Duodenal mucosa (tissue), 2 donors: ENCODE measurements around the gene VPS4A.

Source experiments
- H3K27ac ChIP-seq: one replicate; pipeline ENCODE4 v1.7.0; 2013; ENCODE audit warnings: low read depth, low read length
- H3K27me3 ChIP-seq, 2 donors: one replicate each; pipeline ENCODE4 v1.7.0; 2013; ENCODE audit warnings: low read length in 2 of 2, control low read depth in 1 of 2; ENCODE audit not compliant: insufficient read depth in 2 of 2, control insufficient read depth in 1 of 2
- H3K36me3 ChIP-seq, 2 donors: one replicate each; pipeline ENCODE4 v1.7.0; 2013; ENCODE audit warnings: low read length in 2 of 2, control low read depth in 1 of 2; ENCODE audit not compliant: insufficient read depth in 2 of 2, control insufficient read depth in 1 of 2
- H3K4me1 ChIP-seq, 2 donors: one replicate each; pipeline ENCODE4 v1.7.0; 2013; ENCODE audit warnings: low read length in 2 of 2, control low read depth in 1 of 2; ENCODE audit not compliant: insufficient read depth in 2 of 2, control insufficient read depth in 1 of 2
- H3K4me3 ChIP-seq, 2 donors: one replicate each; pipeline ENCODE4 v1.7.0; 2013; ENCODE audit warnings: low read length in 2 of 2, low read depth in 1 of 2
- H3K9ac ChIP-seq, 2 donors: one replicate each; pipeline ENCODE4 v1.7.0; 2013; ENCODE audit warnings: low read length in 2 of 2, low read depth in 1 of 2
- H3K9me3 ChIP-seq, 2 donors: one replicate each; pipeline ENCODE4 v1.7.0; 2013; ENCODE audit warnings: low read length in 2 of 2, control low read depth in 1 of 2; ENCODE audit not compliant: control insufficient read depth in 1 of 2

The VPS4A gene

DNA sequence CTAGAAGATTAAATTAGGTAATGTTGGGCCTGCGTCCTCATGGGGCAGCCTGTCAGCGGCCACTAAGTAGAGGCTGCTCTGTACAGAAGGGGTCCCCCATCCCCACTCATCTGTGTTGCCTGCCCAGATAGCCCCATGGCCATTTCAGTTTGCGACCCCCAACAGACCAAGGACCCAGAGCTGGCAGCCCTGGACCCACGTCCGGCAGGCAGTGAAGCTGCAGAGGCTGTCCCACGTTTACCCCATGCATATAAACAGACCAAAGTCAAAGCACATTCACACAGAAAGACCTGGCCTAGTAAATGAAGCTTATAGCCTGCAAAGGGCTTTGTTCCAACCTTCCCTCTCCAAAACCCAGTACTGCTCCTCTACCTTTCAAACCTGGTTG lies 14.6 kb downstream of the VPS4A start:
- H3K4me3 ChIP-seq: peak overlapping the region in 1 of 2 donors; percentile 26
- no peak overlapping the region for H3K27ac ChIP-seq
- peaks cover 35 to 58% of the 10 kb centered on the region in 2 donors for H3K36me3 ChIP-seq
- no peaks in the 10 kb centered on the region for H3K9me3 ChIP-seq
- H3K9ac ChIP-seq: no peak overlapping the region
- no peaks in the 10 kb centered on the region for H3K27me3 ChIP-seq
- H3K4me1 ChIP-seq: peaks cover 36 to 49% of the 10 kb centered on the region in 2 donors

DNA sequence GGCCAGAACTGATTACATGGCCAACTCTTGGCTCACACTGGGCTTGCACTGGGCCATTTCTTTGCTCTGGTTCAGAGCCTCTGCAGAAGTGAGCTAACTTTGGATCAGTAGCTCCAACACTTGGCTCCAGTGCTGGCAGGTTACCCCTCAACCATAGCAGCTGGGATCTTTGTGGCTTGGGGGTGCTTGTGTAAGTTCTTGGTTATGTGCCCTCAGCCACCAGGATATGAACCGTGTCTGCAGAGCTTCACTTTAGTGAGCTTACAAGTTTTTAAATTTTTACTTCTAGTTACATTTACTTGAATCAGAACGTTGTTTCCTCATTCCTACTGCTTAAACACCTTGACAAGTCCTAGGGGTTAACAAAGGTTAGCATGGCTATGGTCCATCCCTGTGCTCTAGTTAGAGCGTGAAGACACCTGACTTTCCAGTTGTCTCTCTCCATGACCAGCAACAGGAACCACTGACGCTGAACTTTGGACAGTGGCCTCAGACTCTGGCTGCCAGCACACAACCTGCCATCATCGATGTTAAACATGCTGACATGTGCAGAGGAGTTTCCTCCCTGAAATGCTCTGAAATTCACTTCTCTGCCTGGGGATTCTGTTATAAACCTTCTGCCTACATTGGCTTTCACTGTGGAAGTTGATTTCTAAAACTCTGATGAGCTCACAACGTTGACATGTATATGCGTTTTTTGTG lies 15.2 kb downstream of the VPS4A start:
- Histone ChIP-seq H3K27me3 (no peaks in the 10 kb centered on the region), H3K4me1 (peaks cover 36 to 54% of the 10 kb centered on the region in 2 donors), H3K27ac (no peak overlapping the region), H3K9me3 (no peaks in the 10 kb centered on the region), H3K9ac (no peak overlapping the region), H3K4me3 (peak overlapping the region in 1 of 2 donors; percentile 26), H3K36me3 (peaks cover 31 to 52% of the 10 kb centered on the region in 2 donors)

DNA sequence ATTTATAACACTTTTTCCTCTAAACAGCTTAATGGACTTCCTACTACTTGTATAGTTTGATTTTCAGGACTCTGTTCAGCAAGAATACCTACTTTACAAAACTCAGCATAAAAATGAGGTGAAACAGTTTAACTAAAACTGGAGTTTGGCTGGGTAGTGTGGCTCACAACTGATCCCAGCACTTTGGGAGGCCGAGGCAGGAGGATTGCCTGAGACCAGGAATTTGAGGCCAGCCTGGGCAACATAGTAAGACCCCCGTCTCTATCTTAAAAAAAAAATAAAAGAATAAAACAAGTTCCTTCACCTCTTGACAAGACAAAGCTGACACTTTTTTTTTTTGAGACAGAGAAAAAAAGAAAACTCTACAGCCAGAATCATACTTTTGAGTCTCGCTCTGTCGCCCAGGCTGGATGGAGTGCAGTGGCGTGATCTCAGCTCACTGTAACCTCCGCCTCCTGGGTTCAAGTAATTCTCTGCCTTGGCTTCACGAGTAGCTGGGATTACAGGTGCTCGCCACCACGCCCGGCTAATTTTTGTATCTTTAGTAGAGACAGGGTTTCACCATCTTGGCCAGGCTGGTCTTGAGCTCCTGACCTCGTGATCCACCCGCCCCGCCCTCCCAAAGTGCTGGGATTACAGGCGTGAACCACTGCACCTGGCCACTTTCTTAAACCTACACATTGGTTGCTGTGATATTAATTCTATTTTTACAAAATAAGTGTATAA lies 16.6 kb downstream of the VPS4A start:
- peak overlapping the region in 1 of 2 donors; percentile 47 for H3K9ac ChIP-seq
- peak overlapping the region; percentile 83 to 86 for H3K4me3 ChIP-seq
- H3K27me3 ChIP-seq: no peaks in the 10 kb centered on the region
- no peaks in the 10 kb centered on the region for H3K9me3 ChIP-seq
- peaks cover 36 to 54% of the 10 kb centered on the region in 2 donors for H3K4me1 ChIP-seq
- H3K36me3 ChIP-seq: peaks cover 19 to 50% of the 10 kb centered on the region in 2 donors
- no peak overlapping the region for H3K27ac ChIP-seq

DNA sequence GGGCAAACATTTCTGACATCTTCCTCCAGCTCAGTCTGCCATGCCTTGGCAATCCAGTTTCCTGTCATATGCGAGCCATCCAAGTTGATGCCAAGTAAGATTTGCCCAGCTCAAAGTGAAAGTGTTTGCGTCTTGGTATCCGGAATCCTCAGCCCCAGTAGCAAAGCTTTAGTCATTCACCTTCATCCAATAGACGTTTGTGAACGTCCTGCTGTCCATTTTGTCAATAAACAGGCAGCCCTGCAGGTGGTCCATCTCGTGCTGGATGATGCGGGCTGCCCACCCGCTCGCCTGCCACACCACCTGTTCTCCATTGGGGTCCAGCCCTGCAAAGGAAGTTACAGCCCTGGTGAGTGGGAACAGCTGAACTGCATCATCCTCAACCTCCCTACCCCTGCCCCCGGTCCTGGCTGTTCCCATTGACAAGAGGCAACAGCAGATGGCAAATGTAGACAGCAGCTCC lies 17.7 kb downstream of the VPS4A start:
- peak overlapping the region; percentile 83 to 86 for H3K4me3 ChIP-seq
- no peaks in the 10 kb centered on the region for H3K27me3 ChIP-seq
- H3K9me3 ChIP-seq: no peaks in the 10 kb centered on the region
- peaks cover 14 to 50% of the 10 kb centered on the region in 2 donors for H3K36me3 ChIP-seq
- H3K4me1 ChIP-seq: peaks cover 35 to 53% of the 10 kb centered on the region in 2 donors
- H3K9ac ChIP-seq: peak overlapping the region; percentile 66 to 76
- H3K27ac ChIP-seq: no peak overlapping the region

DNA sequence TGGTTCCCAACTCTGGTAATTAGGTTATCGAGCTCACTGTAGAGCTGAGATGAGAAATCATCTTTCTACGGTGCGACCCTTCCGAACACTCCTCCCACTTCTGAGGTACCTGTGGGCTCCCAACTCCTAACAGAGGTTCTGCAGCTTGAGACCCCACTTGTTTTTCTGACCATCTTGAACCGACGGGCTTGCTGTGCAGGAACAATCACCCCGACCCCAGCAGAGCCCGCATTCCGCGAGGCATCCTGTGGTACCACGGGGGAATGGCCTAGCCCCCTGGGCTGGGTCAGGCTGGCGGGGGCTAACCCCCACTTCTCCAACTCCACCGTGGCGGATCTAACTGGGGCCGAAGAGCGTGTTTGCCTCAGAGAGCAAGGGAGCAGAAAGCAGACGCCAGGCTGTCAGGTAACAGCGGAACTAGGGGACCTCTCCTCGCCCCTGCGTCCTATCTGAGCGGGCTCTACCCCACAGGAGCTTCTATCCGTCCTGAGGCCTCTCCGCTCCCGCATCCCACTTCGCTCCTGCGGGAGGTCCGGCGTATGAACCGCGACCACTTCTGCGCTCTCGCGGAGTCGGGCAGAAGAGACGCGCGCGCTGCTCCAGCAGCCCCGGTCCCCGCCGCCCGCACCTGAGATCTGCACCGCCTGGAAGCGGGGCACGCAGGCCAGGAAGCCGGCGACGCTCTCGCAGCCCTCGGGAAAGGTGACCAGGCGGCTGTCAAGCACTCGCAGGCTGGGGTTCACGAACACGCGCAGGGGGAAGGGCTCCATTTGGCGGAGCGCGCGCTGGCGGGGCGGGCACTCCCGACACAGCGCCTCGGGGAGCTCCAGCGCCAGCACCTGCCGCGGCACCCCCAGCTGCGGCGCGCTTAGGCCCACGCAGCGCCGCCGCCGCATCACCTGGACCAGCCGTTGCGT lies 18.5 kb downstream of the VPS4A start:
- Histone ChIP-seq H3K9ac (peak overlapping the region; percentile 66 to 76), H3K36me3 (peaks cover 21 to 50% of the 10 kb centered on the region in 2 donors)

DNA sequence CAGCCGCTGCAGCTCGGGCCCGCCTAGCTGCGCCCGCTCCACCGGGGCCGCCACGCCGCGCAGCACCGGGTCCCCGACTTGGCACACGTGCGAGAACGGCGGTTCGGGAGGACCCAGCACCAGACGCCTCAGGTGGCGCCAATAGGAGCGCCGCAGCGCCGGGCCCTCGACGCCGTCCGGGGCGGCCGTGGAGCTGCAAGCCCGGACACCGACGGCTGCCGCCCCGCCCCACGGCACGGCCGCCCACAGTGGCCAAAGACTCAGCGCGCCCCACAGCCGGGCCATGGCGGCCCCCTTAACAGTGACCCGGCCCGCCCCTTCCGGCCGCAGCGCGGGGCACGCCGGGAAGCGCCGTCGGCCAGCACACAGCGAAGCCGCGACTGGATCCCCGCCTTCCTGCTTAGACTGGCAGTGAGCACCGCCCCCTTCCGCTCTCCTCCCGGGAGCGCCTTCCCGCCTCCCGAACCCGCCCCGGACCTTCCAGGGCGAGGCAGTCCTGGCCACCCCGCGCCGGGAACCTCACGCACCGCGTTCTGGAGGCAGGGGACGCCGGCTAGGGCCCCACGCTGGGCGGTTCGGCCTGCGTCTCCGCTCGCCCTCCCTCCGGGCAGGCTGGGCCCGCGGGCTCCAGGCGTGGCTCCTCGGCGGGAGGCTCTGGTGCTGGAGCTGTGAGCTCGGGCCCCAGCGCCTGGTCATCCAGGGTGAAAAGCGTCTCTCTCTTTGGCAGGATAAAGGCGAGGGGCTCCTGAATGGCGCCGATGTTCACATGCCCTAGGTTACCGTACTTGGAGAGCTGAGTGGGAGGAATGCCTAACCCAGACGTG lies 19.3 kb downstream of the VPS4A start, which contains the start of gene PDF:
PDF (minus strand) TSS at position 303 of the 824 bp plus-strand sequence; CDS start at position 285, 18 bp downstream.
- no peaks in the 10 kb centered on the region for H3K27me3 ChIP-seq
- H3K9me3 ChIP-seq: no peaks in the 10 kb centered on the region
- H3K4me3 ChIP-seq: peak within 1 kb of the TSS; percentile 83 to 86
- H3K36me3 ChIP-seq: peaks cover 23 to 51% of the 10 kb centered on the region in 2 donors
- H3K9ac ChIP-seq: peak within 1 kb of the TSS; percentile 66 to 79
- peak within 1 kb of the TSS; percentile 85 for H3K27ac ChIP-seq
- peaks cover 30 to 46% of the 10 kb centered on the region in 2 donors for H3K4me1 ChIP-seq

More for the DNA sequence above, 18.5 kb downstream of the VPS4A start:
- Histone ChIP-seq H3K27ac (peak overlapping the region; percentile 51), H3K4me1 (peaks cover 30 to 46% of the 10 kb centered on the region in 2 donors), H3K9me3 (no peaks in the 10 kb centered on the region), H3K4me3 (peak overlapping the region; percentile 83 to 86), H3K27me3 (no peaks in the 10 kb centered on the region)

DNA sequence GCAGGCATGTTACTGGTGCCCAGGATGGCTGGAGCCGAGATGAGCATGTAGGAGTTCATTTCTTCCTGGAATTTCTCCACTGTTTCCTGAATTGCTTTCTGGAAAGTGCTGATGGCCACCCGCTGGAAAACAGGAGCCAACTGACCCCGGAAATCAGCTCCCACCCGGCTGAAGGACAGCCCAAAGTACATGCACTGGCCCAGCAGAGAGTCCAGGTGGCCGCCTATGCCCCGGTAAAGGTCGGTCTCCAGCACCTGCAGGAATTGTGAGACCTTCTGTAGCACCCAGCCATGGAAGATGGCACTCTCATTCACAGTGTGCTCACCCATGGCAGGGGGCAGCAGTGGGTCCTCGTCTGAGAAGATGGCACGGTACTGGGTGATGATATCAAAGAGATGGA lies 23.5 kb downstream of the VPS4A start:
- Histone ChIP-seq H3K4me1 (peaks cover 9 to 18% of the 10 kb centered on the region in 2 donors), H3K9me3 (no peaks in the 10 kb centered on the region), H3K27me3 (no peaks in the 10 kb centered on the region), H3K4me3 (no peak overlapping the region), H3K9ac (no peak overlapping the region), H3K27ac (no peak overlapping the region), H3K36me3 (peaks cover 25 to 49% of the 10 kb centered on the region in 2 donors)

DNA sequence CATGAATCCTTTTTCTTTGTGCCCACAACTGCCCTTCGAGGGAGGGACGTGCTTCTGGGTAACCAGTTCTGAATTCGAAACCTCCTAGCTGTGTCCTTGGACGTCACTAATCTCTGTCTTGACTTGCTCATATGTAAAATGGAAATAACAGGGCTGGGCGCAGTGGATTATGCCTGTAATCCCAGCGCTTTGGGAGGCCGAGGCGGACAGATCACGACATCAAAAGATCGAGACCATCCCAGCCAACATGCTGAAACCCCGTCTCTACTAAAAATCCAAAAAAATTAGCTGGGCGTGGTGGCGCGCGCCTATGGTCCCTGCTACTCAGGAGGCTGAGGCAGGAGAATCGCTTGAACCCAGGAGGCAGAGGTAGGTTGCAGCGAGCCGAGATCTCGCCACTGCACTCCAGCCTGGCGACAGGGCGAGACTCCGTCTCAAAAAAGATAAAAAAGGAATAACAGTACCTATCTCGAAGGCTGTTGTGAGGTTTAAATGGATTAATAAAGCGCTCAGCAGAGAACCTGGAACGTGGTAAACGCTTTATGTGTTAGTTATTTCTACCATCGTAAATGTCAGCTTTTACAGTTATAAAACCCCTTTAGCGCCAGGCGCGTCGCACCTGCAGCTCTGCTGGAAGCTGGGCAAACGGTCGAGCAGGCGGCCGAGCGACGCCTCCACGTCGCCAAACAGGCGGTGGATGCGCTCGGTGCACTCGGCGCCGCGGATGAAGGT lies 27.6 kb downstream of the VPS4A start:
- H3K9me3 ChIP-seq: no peaks in the 10 kb centered on the region
- H3K9ac ChIP-seq: peak overlapping the region; percentile 76 to 86
- H3K4me1 ChIP-seq: peaks cover 21 to 23% of the 10 kb centered on the region in 2 donors
- H3K36me3 ChIP-seq: peaks cover 36 to 53% of the 10 kb centered on the region in 2 donors
- peak overlapping the region; percentile 84 for H3K27ac ChIP-seq
- H3K4me3 ChIP-seq: peak overlapping the region; percentile 95 to 98
- H3K27me3 ChIP-seq: no peaks in the 10 kb centered on the region
